DND-41 (cell line): ENCODE measurements around the gene PRMT3.

ENCODE experiments used
- ATAC-seq: fragments of 200-7000 bp; cut with Tn5 transposase; 3 replicates; pipeline ENCODE4 v1.9.1; 2021; ENCODE audit warnings: low read depth; ENCODE audit not compliant: insufficient read depth
- DNase-seq: peaks from one replicate; pipeline ENCODE4 v3.0.0-alpha.2; 2020
- H2AFZ ChIP-seq: 2 replicates; pipeline ENCODE4 v1.6.0; 2012; ENCODE audit warnings: low read depth, low read length
- H3K27ac ChIP-seq: 2 replicates; pipeline ENCODE4 v1.5.1; 2012; ENCODE audit warnings: low read length, inconsistent platforms
- H3K27me3 ChIP-seq: fragments of 200-600 bp; sonication (generic); 2 replicates; pipeline ENCODE4 v1.6.0; 2012; ENCODE audit warnings: low read length, mild to moderate bottlenecking, inconsistent platforms; ENCODE audit not compliant: insufficient read depth, poor library complexity
- H3K36me3 ChIP-seq: 2 replicates; pipeline ENCODE4 v1.5.1; 2012; ENCODE audit warnings: low read length, inconsistent platforms; ENCODE audit not compliant: insufficient read depth
- H3K4me1 ChIP-seq: 2 replicates; pipeline ENCODE4 v1.5.1; 2012; ENCODE audit warnings: mild to moderate bottlenecking, low read length; ENCODE audit not compliant: insufficient read depth
- H3K4me2 ChIP-seq: 2 replicates; pipeline ENCODE4 v1.6.0; 2012; ENCODE audit warnings: mild to moderate bottlenecking, moderate library complexity, low read length, inconsistent platforms; ENCODE audit not compliant: insufficient read depth
- H3K4me3 ChIP-seq, 2 experiments: fragments of 200-600 bp in 1 of 2; shearing (Covaris generic) in 1 of 2; 2 replicates each; pipeline ENCODE4 v1.5.1; 2012 to 2016; ENCODE audit warnings: inconsistent platforms in 2 of 2, low read length in 2 of 2, mild to moderate bottlenecking in 2 of 2, low read depth in 1 of 2, moderate library complexity in 1 of 2
- H3K79me2 ChIP-seq: 2 replicates; pipeline ENCODE4 v1.6.0; 2012; ENCODE audit warnings: low read length, inconsistent platforms; ENCODE audit not compliant: insufficient read depth
- H3K9ac ChIP-seq: 2 replicates; pipeline ENCODE4 v1.6.0; 2012; ENCODE audit warnings: low read depth, mild to moderate bottlenecking, inconsistent platforms, low read length, moderate library complexity
- H3K9me3 ChIP-seq: 2 replicates; pipeline ENCODE4 v1.5.1; 2012; ENCODE audit warnings: low read length, moderate library complexity, mild to moderate bottlenecking, inconsistent platforms; ENCODE audit not compliant: insufficient read depth, severe bottlenecking
- H4K20me1 ChIP-seq: 2 replicates; pipeline ENCODE4 v1.6.0; 2012; ENCODE audit warnings: low read length; ENCODE audit not compliant: insufficient read depth
- EZH2 ChIP-seq: IDR thresholded peaks from 3 replicates; pipeline ENCODE4 v1.6.1; 2012; ENCODE audit warnings: borderline replicate concordance, low read depth, mild to moderate bottlenecking, moderate library complexity, low read length, inconsistent platforms; ENCODE audit not compliant: severe bottlenecking
- TF ChIP-seq, protein P1 (sequence below): IDR thresholded peaks from 2 replicates; pipeline ENCODE4 v1.5.1; 2012; ENCODE audit warnings: borderline replicate concordance, low read length, moderate library complexity, mild to moderate bottlenecking; ENCODE audit not compliant: poor library complexity, severe bottlenecking; ENCODE audit errors: extremely low read depth

Gene PRMT3

DNA sequence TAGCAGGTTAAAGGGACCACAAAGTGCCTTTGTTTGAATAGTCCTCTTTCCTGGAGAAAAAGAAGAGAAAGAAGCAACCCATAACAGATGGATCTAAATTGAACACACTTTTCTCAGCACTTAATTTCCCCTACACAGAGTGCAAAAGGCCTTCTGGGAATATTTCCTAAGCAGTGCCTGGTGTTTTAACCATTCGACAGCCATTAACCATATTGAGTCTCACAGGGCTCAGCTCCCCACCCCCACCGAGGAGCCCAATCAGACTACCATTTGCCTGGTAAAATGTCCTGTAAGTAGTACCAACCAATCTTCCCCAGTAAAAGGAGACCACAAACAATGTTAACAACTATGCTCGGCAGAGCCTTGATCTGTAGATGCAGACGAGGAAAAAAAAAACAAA is 171.2 kb downstream of the PRMT3 start:
- H3K9me3 ChIP-seq: no peaks in the 10 kb centered on the region
- no peak overlapping the region for H3K4me3 ChIP-seq
- no peaks in the 10 kb centered on the region for H3K4me1 ChIP-seq
- TF ChIP-seq, protein P1, sequence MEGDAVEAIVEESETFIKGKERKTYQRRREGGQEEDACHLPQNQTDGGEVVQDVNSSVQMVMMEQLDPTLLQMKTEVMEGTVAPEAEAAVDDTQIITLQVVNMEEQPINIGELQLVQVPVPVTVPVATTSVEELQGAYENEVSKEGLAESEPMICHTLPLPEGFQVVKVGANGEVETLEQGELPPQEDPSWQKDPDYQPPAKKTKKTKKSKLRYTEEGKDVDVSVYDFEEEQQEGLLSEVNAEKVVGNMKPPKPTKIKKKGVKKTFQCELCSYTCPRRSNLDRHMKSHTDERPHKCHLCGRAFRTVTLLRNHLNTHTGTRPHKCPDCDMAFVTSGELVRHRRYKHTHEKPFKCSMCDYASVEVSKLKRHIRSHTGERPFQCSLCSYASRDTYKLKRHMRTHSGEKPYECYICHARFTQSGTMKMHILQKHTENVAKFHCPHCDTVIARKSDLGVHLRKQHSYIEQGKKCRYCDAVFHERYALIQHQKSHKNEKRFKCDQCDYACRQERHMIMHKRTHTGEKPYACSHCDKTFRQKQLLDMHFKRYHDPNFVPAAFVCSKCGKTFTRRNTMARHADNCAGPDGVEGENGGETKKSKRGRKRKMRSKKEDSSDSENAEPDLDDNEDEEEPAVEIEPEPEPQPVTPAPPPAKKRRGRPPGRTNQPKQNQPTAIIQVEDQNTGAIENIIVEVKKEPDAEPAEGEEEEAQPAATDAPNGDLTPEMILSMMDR: no peak
- no peak for TF ChIP-seq EZH2
- DNase-seq: no peak
- H4K20me1 ChIP-seq: no peaks in the 10 kb centered on the region
- ATAC-seq: no peak
- H3K79me2 ChIP-seq: no peaks in the 10 kb centered on the region
- no peaks in the 10 kb centered on the region for H3K27me3 ChIP-seq
- no peak overlapping the region for H2AFZ ChIP-seq
- H3K9ac ChIP-seq: no peak overlapping the region
- no peak overlapping the region for H3K27ac ChIP-seq
- H3K4me2 ChIP-seq: no peak overlapping the region
- H3K36me3 ChIP-seq: no peaks in the 10 kb centered on the region
